GM12875 (cell line): ENCODE results near the gene JMJD1C.

Source experiments
- H3K4me3 ChIP-seq: one replicate; pipeline ENCODE4 v1.5.1; 2011; ENCODE audit warnings: low read depth, low read length, control low read depth
- TF ChIP-seq, protein P1 (sequence below): IDR thresholded peaks from 2 replicates; pipeline ENCODE4 v1.5.1; 2011; ENCODE audit warnings: low read depth, mild to moderate bottlenecking, control low read depth, inconsistent platforms, low read length, moderate library complexity, borderline replicate concordance; ENCODE audit not compliant: insufficient read depth

JMJD1C gene

GRCh38 chr10:63132651-63133055, 333.1 kb downstream of the JMJD1C start:
- H3K4me3 ChIP-seq: no peak overlapping the region
- TF ChIP-seq, protein P1, sequence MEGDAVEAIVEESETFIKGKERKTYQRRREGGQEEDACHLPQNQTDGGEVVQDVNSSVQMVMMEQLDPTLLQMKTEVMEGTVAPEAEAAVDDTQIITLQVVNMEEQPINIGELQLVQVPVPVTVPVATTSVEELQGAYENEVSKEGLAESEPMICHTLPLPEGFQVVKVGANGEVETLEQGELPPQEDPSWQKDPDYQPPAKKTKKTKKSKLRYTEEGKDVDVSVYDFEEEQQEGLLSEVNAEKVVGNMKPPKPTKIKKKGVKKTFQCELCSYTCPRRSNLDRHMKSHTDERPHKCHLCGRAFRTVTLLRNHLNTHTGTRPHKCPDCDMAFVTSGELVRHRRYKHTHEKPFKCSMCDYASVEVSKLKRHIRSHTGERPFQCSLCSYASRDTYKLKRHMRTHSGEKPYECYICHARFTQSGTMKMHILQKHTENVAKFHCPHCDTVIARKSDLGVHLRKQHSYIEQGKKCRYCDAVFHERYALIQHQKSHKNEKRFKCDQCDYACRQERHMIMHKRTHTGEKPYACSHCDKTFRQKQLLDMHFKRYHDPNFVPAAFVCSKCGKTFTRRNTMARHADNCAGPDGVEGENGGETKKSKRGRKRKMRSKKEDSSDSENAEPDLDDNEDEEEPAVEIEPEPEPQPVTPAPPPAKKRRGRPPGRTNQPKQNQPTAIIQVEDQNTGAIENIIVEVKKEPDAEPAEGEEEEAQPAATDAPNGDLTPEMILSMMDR: no peak

- TF ChIP-seq, protein P1: no peak
- no peak overlapping the region for H3K4me3 ChIP-seq
These were observed 335.9 kb downstream of the JMJD1C start for GRCh38 chr10:63129888-63130287.

- H3K4me3 ChIP-seq: no peak overlapping the region
- TF ChIP-seq, protein P1: no peak
These were observed 337.3 kb downstream of the JMJD1C start for GRCh38 chr10:63128443-63128842.

GRCh38 chr10:63125459-63125858, 340.3 kb downstream of the JMJD1C start:
- H3K4me3 ChIP-seq: no peak overlapping the region

GRCh38 chr10:63123727-63124362, 341.9 kb downstream of the JMJD1C start:
- TF ChIP-seq, protein P1: no peak
- no peak overlapping the region for H3K4me3 ChIP-seq

More at GRCh38 chr10:63125459-63125858, 340.3 kb downstream of the JMJD1C start:
- TF ChIP-seq, protein P1: no peak

DNA sequence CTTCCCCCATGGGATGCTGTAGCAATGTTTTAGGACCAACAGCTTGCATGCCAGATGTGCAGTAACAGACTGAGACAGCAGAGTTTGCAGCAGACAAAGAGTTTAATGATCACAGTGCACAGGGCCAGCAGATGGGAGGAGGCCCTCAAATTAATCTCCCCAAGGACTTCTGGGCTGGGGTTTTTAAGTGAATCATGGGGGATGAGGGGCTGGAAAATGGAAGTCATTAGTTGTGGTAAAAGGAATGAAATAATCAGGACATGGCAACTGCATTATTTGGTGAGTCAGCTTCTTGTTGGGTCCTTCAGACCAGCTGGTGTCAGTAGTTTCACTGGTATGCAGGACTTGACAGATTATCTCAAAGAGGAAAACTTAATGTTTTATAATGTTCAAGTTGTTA, 345.2 kb downstream of the JMJD1C start:
- TF ChIP-seq, protein P1: no peak
- no peak overlapping the region for H3K4me3 ChIP-seq

DNA sequence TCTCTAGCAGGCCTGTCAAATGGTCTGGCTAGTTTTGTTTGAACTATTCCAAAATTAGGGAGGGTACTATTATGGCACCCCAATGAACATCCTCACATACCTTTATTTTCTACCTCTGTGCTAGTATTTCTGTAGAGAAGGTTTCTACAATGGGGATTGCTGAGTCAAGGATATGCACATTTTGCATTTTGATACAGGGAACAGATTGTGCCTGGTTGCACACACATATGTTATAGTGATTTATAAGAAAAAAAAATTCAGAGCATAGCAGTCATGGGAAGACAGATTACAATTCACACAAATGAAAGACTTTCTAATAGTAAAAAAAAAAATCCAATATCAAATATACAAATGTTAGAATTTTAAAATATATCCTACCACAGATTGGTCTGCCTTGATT, 346.7 kb downstream of the JMJD1C start:
- no peak overlapping the region for H3K4me3 ChIP-seq
- TF ChIP-seq, protein P1: no peak
